HG03521 (cell line): ENCODE measurements around the gene SSBP4.
"Not testable (repeated sequence)": the region's sequence is repeated elsewhere in the genome, so short reads cannot be mapped to it uniquely, and the experiment has no call there.

Experiments
- ATAC-seq: cut with Tn5 transposase; IDR thresholded peaks from one replicate; pipeline ENCODE4 v1.9.1; 2021; ENCODE audit warnings: mild to moderate bottlenecking, moderate library complexity; ENCODE audit not compliant: unreplicated experiment

SSBP4 gene

DNA sequence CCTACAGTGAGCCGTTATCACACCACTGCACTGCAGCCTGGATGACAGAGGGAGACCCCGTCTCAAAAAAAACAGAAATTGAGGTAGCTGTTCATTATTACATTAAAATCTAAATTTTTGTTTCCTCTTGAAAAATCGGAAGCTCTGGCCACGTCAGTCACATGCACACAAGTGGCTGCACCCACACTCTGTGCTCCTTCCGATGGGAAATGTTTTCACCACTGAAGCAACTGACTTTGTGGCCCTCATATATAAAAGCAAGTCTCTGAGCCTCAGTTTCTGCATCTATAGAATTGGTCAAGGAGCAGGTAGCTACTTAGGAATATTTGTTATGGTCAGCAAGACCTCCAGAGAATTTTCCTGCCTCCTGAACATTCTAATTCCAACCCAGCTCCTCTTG, 26.3 kb upstream of the SSBP4 start:
- ATAC-seq, result no peak

GRCh38 chr19:18393836-18394235, 25.4 kb upstream of the SSBP4 start:
- no peak for ATAC-seq

DNA sequence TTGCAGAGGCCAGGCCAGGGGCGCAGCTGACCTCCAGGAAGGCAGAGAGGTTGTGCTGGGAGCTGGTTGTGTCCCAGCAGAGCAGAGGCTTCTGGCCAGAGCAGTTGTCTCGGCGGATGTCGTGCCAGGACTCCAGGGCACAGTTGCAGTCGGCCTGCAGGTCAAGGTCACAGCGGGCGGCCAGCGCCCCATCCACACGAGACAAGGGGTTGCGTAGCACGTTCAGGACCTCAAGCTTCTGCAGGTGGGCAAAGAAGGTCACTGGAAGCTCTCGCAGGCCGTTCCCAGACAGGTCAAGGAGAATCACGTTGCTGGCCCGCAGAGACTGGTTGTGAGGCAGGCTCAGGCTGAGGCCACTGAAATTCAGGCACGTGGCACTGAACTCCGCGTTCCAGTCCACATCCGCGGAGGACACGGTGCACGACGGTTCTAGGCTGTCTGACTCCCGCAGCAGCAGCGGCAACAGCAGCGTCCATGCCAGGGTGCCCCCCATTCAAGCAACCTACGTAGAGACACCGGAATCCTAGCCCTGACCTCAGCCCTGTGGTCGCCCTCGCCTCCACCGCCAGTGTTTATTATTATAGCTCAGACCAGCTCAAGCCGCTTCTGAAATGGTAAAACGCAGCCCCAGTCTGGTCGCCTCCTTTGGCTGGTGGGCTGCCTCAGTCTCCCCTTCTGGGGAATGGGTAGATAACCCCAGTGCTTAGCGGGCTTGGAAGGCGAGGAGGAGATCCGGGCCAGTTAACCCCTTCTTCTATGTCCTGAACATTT, 22.5 kb upstream of the SSBP4 start:
- ATAC-seq, result no peak

DNA sequence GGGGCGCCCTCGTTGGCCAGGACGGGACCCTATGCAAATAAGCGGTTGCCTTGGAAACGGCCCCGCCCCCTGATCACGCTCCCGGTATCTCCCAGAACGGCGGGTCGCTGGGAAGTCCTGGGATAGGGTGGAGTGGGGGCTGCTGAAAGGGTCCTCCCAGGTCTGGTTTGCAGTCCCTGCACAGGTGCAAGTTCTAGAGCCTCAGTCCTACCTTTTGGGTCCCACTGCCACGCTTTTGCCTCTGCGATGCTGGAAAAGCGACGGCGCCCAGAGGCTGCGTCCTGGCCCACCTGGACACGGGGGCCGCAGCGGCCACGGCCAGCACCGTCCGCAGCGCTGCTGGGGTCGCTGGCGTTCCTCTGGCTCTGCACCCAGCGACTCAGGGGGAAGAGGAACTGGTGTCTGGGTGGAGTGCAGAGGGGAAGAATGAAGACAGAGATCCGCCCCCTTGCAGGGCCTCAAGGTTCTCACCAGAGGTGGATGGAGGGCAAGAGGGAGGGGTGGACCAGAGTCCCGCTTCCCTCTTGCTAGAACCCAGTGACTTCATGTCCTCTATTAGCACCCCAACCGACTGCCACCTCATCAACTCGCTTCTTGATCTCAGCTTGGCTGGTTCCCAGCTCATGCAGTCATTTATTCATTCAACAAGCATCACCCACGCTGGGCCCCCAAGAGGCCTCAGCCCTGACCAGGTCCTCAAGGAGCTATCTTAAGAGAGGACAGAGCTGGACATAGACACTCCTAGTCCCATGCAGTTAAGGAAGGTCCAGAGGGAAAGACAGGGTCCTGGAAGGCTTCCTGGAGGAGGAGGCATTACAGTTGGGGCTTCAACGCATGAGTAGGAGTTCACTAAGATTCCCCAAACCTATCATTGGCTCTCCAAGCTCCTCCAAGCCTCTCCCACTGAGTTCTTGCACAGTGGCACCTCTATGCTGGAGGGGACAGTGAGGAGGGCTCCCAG, 21.7 kb upstream of the SSBP4 start, which contains the start of gene LRRC25:
Gene LRRC25, minus strand, starts transcription at position 381 of the 961 bp plus-strand sequence. CDS start 659 bp downstream, outside the sequence.
- no peak for ATAC-seq

GRCh38 chr19:18399008-18399407, 20.2 kb upstream of the SSBP4 start:
- ATAC-seq, result no peak

DNA sequence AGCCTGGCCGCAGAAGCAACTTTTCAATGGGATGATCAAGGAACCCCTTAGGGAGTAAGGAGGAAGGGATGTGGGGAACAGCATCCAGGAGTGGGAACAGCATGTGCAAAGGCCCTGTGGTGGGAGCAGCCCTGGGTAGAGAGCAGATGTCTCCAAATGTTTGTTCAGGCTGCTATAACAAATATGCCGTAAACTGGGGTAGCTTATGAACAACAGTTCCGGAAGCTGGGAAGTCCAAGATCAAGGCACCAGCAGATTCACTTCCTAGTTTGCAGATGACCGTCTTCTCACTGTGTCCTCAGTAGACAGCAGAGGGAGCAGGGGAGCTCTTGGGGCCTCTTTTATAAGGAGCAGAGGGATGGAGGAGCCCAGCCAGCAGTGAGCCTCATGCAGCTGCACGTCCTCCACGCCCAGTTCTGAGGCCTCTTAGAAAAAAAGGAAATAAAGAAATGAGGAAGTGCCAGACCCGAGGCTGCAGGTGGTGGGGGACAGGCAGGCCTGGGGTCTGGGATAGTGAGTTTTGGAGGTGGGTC, 17.6 kb upstream of the SSBP4 start:
- no peak for ATAC-seq

DNA sequence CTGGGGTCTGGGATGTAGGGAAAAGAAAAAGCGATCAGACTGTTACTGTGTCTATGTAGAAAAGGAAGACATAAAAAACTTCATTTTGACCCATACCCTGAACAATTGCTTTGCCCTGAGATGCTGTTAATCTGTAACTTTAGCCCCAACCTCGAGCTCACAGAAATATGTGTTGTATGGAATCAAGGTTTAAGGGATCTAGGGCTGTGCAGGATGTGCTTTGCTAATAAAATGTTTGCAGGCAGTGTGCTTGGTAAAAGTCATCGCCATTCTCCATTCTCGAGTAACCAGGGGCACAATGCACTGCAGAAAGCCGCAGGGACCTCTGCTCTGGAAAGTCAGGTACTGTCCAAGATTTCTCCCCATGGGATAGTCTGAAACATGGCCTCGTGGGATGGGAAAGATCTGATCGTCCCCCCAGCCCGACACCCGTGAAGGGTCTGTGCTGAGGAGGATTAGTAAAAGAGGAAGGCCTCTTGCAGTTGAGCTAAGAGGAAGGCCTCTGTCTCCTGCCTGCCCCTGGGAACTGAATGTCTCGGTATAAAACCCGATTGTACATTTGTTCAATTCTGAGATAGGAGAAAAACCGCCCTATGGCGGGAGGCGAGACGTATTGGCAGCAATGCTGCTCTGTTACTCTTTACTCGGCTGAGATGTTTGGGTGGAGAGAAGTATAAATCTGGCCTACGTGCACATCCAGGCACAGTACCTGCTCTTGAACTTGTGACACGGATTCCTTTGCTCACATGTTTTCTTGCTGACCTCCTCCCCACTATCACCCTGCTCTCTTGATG, 16.5 kb upstream of the SSBP4 start:
- ATAC-seq, result not testable (repeated sequence)

DNA sequence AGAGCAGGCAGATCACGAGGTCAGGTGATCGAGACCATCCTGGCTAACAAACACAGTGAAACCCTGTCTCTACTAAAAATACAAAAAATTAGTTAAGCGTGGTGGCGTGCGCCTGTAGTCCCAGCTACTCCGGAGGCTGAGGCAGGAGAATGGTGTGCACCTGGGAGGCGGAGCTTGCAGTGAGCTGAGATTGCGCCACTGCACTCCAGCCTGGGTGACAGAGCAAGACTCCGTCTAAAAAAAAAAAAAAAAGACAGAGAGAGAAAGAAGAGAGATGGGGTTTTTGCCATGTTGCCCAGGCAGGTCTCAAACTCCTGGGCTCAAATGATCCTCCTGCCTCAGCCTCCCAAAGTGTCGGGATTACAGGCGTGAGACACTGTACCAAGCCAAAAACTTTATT, 13.4 kb upstream of the SSBP4 start:
- ATAC-seq, result not testable (repeated sequence)

- no peak for ATAC-seq
Observed at GRCh38 chr19:18406749-18407148, 12.4 kb upstream of the SSBP4 start.

GRCh38 chr19:18408053-18408476, 11.1 kb upstream of the SSBP4 start:
- ATAC-seq, result peak; percentile 53

DNA sequence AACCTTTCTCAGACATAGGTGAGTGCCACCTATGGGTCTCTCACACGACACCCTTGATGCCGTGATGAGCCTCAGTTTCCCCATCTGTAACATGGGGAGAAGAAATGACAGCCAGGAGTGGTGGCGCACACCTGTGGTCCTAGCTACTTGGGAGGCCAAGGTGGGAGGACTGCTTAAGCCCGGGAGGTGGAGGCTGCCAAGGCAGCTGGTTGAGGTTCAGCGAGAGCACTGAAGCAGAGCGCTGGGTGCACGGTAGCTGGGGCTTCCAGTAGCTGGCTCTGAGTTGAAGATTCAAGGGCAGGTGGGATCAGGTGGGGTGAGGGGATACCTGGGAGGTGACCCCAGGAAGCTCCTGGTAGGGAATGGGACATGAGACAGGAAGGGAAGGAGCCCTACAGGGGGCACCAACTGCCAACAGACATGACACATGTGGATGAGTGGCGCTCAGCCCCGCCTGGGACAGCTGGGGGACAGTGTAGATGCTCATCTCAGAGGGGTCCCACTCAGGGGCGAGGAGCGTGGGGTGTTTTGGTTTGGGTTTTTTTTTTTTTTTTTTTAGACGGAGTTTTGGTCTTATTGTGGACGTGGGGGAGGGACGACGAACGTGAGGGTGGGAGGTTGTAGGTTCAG, 6.5 kb upstream of the SSBP4 start:
- no peak for ATAC-seq

DNA sequence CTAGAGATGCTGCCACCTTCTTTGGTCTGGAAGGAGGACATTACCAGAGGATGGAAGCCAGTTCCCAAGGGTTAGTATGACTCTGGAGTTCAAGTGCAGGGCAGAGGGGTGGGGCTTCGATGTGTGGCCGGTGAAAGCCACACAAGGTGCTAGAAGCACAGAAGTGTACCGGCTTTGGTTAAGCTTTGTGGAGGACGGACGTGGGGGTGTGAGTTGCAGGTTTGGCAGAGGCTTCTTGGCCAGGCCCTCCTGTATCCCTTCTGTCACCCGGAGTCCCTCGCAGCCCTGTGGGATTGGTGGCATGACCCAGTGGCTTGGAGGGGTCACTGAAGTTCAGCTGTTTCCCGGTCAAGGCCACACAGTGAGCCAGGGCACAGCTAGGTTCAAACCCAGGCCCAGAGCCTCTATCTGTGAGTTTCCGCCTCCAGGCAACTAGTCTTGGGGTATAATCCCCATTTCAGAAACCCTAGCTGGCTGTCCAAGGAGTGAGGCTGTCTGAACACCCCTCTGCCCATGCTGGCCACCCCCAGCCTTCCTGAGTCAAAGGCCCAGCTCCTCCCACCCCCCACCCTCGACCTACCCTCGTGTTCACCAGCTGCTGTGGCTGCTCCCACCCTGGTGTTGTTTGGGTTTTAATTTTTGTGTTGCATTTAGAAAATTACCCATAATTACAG, 4.6 kb upstream of the SSBP4 start:
- no peak for ATAC-seq

- no peak for ATAC-seq
Observed at GRCh38 chr19:18415178-18415867, 3.9 kb upstream of the SSBP4 start.

- no peak for ATAC-seq
Observed at GRCh38 chr19:18416778-18417249, 2.4 kb upstream of the SSBP4 start.

DNA sequence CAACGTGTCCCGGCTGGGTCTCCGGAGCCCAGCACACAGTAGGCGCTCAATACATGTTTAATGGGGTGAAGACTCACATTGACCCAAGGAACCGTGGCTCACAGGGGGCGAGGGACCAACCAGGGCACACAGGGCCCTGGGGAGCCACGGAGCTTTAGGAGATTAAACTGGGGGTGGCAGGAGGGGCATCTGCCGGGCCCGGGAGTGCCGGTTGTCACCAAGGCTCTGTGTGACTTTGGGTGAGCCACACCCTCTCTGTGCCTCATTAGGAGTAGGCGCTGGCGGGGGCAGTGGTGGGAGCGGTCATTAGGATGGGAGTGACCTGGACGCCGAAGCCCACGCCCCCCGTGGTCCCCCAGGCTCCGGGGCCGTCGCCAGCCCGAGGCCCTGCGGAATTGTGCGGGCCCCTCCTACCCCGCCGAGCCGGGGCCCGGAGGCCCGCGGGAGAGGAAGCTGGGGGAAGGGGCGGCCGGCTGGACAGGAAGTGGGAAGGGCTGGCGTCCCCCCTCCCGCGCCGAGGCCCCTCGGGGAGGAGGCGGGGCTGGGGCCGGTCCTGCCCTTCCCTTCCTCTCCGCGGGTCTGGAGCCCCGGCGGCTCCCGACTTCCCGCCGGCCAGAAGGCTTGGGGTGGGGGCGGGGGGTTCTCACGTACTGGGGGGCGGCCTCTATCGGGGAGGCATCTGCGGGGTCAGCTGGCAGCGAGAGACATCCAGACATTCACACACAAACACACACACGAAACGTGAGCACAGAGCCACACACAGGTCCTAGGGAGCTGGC, 1.8 kb upstream of the SSBP4 start:
- no peak for ATAC-seq

DNA sequence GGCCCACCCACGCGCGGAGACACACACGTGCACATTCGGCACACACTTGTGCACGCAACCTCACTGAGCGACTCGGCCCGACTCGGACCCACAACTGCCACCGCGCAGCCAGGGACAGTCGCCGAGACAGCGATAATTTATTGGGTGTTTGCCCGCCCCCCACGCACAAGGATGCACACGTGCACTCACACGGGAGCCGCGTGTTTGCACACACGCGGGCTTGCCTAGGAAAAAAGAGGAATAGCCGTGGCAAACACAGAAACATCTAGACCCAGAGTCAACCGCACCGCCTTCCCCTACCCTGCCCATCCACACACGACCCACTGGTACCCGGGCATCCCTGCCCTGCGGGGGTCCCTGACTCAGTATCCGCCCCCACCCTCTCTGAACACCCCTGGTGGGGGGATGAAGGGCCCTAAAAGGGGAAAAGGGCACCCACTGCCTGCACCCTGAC, 1.1 kb upstream of the SSBP4 start:
- no peak for ATAC-seq

DNA sequence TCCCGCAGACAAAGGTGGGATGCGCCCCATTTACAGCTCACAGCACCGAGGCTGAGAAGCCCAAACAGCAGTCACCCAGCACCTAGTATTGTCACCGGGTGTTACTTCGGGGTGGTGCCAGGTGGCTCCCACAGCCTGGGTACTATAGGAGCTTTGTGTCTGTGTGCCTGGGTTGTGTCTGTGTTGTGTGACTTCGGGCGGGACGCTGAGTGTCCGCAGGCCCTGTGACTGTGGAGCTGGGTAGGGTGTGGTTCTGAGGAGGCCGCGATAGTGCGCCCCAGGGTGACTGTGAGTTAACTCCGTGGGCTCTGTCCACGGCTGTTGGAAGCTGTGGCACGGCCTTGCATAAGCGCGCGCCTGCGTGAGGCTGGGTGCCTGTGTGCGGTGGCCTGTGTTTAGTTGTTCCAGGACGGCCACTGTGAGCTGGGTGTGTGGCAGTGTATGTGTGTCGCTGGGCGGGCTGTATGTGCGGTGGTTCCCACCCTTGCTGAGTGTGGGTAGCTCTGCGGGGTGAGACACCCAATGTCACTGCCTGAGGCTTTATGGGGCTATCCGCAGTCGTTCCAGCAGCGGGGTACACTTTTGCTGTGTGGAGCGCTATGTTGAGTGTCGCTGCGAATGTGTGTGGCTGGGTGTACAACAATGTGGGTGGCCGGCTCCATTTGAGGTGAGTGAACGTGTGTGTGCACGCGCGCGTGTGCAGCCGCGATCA, 559 bp upstream of the SSBP4 start:
- ATAC-seq, result no peak
